Colon (tissue), 2 donors: ENCODE measurements around the gene SSR1.

Source experiments
- FAIRE-seq: peaks from 2 replicates; lab custom pipeline; 2012; peaks lifted over from hg19 to GRCh38; lab: Jason Lieb, UNC
- donor health status: control.
- donor health status: control.

The SSR1 gene

DNA sequence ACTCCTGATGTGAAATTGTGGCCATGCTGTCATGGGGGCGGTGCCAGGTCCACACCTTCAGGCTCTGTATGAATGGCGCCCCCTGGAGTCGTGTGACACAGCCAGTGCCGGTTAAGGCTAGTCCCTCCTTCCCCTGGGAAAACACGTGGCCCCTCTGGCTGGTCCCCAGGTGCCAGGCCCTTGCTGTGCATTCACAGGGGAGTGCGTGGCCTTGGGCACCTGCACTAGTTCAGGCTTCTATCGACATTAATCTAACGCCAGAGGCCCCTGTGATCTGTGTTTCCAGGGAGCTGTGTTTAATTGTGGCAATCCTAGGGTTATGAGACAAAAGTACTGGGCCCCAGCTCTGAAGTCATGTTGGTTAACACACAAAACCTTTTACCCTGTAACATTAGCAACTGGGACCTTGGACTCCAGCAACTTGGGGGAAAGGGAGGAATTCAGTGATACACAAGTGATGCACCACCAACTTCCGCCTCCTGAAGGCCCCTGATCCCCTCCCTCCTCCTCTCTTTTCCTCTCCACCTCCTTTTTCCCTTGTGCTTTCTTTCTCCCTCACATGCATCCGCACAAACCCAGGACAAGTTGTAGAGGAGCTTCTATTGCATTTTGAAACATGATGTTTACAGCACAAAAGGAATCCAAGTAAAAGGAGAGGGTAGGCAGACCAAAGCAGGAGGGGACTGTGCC lies 74.0 kb downstream of the SSR1 start:
- no peak for FAIRE-seq

DNA sequence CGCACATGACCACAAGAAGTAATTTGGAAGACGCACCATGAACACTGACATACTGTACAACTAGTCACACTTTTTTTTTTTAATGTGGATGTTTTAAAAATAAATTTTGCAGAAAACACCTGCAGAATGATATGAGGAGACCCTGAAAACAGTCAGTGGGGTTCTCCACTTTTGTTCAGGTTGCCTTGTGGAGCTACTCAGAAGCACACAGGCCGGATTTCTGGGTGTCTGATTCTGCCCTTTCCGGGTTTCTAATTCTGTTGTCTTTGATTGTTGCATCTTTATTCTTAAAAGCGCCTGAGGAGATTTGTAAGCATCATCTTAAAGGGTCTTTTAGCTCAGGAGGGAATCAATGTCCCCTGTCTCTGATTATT lies 74.5 kb downstream of the SSR1 start:
- no peak for FAIRE-seq

DNA sequence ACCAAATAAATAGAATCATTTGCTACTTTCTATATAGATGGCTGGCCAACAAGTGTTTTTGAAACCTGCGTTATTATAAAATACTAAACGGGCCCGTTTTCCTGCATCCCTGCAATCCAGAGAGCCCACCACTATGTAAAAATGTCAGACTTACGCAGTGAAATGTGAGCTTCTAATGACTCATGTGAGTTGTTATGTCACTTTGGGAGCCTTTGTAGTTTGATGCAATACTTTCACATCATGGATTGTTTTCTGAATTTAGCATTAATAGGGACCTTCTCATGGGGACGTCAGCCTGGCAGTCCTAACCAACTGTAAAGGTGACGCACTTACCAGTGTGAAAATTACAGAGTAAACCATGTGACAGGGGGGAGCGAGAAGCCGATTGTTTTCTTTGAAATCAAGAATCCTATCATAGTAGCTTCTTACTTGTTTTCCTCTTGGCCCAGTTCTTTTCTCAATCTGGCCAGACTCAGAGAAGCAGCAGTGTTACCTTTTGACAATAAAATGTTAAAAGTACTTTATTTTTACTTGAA lies 75.3 kb downstream of the SSR1 start:
- FAIRE-seq = no peak

DNA sequence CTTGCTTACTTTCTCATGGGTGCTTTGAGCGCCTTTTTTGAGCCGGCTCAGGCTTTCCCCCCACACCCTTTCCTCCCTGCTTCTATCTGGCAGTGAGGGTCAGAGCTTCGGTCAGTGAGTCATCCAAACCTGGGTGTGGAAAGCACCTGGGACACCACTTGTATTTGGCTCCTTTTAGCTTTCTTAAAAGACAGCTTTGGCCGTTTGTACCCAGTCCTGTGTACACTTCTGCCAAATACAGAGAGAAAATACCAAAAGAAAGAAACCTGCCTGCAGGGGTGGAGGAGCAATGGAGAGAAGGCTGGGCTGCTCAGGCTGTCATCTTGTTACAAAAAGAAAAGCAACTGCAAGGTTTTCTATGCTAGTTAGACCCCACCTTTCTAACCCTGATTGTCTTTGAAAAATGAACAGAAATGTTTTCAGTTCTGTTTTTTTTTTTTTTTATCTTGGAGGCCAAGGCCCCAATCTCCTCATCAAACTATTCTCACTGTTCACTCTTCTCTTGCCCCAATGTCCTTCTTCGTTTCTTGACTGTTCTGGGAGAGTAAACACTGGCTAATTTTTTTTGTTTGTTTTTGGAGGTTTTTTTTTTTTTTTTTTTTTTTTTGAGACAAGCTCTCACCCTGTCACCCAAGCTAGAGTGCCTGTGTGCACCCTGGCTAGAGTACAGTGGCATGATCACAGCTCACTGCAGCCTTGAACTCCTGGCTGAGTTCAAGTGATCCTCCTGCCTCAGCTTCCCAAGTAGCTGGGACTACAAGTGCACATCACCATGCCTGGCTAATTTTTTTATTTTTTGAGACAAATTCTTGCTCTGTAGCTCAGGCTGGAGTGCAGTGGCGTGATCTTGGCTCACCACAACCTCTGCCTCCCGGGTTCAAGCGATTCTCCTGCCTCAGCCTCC lies 76.4 kb downstream of the SSR1 start:
- FAIRE-seq = no peak

DNA sequence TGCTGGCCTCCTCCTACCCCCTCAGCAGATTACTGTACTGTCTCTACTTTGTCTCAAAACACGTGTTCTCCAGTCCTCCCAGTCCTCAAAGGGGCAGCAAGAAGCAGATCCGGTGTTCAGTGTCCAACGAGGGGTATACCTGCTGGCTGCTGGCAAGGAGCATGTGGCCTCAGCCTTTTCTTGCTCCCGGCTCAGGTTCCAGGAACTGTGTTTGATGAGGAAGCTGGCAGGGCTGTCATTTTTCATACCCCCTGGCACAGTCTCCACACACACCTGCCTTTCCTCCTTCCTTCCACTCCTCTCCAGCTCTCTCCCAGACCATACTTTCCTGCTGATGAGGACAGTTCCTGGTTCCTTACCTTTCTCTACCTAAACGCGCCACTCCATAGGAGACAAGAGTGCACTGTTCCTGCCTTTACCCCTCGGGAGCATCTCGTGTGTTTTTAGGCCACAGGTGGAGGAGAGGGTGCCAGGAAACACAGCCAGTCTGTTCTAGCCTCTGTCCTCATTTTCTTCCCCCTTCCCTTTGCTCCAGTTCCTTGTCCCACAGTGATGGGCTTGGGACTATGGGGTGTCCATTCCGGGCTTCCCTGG lies 77.2 kb downstream of the SSR1 start:
- FAIRE-seq = no peak

DNA sequence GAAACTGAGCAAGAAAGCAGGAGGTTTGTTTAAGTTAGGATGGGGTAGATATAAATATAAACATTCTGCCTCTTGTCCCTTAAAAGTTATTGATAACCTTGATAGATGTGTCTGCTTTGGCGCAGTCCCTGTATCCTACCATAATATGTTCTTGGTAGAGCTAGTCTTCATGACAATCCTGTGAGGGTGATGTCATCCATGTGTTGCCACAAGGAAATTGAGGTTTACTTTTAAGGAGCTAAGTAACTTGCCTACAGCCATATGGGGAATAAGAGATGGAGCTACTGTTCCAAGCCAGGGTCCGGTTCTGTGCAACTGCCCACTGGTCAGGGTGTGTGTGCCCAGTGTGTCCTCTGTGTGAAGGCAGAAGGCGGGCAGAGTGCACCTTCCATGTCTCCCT lies 78.5 kb downstream of the SSR1 start:
- FAIRE-seq = no peak

DNA sequence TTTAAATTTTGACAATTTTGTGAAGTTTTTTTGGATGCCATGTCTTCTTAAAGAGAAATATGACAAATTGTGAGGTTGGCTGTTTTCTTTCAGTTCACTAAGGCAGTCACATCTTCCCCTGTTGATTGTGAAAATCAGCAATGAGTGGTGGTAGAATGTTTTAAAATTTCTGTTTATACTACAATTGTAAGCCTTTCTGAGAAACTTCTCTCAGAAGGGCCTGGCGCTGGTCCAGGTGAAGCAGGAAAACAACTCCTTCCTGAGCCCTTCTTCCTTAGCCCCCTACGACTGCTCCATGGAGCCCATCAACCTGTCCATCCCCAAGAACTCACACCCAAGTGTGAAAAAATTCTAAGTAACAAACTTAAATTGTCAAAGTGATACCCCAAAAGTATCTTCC lies 80.6 kb downstream of the SSR1 start:
- no peak for FAIRE-seq

DNA sequence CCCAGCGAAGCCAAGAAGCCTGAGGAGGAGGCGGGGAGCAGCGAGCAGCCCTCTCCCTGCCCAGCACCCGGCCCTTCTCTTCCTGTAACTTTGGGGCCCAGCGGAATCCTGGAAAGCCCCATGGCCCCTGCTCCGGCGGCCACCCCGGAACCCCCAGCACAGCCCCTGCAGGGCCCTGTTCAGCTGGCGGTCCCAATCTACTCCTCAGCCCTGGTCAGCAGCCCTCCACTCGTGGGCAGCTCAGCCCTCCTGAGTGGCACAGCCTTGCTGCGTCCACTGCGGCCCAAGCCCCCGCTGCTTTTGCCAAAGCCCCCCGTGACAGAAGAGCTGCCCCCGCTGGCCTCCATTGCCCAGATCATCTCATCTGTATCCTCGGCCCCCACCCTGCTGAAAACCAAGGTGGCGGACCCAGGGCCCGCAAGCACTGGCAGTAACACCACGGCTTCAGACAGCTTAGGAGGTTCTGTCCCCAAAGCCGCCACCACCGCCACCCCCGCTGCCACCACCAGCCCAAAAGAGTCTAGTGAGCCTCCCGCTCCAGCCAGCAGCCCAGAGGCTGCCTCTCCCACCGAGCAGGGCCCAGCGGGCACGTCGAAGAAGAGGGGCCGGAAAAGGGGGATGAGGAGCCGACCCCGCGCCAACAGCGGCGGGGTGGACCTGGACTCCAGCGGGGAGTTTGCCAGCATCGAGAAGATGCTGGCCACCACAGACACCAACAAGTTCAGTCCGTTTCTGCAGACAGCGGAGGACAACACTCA lies 81.9 kb downstream of the SSR1 start:
- no peak for FAIRE-seq

DNA sequence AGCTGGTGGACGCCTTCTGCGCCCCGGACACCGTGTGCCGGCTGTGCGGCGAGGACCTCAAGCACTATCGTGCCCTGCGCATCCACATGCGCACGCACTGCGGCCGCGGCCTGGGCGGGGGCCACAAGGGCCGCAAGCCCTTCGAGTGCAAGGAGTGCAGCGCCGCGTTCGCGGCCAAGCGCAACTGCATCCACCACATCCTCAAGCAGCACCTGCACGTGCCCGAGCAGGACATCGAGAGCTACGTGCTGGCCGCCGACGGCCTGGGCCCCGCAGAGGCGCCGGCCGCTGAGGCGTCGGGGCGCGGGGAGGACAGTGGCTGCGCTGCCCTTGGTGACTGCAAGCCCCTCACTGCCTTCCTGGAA lies 82.7 kb downstream of the SSR1 start:
- no peak for FAIRE-seq

DNA sequence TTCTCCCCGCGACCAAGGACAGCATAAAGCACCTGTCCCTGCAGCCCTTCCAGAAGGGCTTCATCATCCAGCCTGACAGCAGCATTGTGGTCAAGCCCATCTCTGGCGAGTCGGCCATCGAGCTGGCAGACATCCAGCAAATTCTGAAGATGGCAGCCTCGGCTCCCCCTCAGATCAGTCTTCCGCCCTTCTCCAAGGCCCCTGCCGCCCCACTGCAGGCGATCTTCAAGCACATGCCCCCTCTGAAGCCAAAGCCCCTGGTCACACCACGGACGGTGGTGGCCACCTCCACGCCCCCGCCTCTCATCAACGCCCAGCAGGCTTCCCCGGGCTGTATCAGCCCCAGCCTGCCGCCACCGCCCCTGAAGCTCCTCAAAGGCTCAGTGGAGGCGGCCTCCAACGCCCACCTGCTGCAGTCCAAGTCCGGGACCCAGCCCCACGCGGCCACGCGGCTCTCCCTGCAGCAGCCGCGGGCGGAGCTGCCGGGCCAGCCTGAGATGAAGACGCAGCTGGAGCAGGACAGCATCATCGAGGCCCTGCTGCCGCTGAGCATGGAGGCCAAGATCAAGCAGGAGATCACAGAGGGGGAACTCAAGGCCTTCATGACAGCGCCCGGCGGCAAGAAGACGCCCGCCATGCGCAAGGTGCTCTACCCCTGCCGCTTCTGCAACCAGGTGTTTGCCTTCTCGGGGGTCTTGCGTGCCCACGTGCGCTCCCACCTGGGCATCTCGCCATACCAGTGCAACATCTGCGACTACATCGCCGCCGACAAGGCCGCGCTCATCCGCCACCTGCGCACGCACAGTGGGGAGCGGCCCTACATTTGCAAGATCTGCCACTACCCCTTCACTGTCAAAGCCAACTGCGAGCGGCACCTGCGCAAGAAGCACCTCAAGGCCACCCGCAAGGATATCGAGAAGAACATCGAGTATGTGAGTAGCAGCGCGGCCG lies 83.3 kb downstream of the SSR1 start:
- FAIRE-seq = no peak

DNA sequence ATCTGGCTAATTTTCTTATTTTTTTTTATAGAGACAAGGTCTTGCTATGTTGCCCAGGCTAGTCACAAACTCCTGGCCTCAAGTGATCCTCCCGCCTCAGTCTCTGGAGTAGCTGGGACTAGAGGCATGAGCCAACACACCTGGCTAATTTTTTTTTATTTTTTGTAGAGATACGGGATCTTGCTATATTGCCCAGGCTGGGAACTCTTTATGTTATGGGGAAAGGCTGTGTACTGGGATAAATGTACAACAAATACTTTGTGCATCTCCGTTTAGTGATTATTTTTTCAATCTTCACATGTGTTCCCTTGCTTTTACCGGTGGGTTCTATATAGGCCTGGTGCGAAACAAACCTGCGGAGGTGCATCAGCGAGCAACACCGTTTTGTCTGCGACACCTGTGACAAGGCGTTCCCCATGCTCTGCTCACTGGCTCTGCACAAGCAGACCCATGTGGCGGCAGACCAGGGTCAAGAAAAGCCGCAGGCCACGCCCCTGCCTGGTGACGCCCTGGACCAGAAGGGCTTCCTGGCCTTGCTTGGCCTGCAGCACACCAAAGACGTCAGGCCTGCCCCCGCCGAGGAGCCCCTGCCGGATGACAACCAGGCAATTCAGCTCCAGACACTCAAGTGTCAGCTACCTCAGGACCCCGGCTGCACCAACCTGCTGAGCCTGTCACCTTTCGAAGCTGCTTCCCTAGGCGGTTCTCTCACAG lies 84.2 kb downstream of the SSR1 start:
- FAIRE-seq = no peak

DNA sequence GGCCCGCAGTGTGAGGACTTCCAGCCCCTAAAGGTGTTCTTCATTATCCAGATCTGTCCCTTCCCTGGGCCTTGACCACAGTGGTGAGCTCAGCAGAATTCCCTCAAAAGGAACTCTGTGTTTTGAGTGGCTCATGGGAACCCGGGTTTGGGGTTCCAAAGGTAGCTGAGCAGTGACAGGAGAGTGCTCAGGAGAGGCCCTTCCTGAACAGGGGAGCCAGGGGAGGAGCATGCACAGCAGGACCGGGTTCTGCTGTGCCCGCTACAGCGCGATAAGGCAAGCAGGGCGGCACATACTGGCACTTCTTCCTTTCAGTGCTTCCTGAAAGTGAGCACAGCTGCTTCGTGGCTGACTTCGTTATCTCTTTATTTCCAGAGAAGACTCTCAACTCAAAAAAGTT lies 88.3 kb downstream of the SSR1 start:
- FAIRE-seq = no peak

DNA sequence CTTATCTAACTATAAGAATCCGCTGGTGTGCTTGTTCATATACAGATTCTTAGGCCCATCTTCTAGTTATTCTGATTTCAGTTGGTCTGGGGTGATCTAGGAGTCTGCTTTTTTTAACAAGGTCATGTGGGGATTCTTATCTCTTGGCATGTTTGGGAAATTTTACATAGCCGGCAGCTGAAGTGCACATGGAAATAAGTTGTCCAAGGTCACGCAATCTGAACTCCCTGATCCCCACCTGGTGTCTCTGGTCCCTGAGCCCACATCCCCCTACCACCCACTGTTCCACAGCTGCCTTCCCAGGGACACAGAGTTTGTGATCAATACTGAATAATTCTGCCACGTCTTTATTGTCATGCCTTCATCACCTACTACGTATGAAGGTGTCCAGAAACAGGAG lies 90.8 kb downstream of the SSR1 start:
- no peak for FAIRE-seq

DNA sequence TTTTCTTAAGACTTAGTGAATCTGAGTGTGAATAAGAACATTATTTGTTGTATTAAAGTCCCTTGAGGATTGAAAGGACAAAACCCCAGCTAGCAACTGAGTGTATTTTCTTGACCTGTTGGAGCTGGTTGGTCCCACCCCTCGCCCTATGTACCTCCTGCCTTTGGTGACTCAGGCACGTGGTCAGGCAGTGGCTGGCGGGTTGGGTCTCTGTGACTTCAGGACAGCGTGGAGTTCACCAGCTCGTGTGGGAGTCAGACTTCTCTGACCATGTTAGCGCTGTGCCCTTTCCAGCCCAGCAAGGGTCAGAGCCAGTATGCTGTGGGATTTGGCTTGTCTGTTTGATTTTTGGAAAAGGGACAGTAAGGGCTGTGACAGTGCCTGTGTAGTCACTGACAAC lies 93.7 kb downstream of the SSR1 start:
- no peak for FAIRE-seq

DNA sequence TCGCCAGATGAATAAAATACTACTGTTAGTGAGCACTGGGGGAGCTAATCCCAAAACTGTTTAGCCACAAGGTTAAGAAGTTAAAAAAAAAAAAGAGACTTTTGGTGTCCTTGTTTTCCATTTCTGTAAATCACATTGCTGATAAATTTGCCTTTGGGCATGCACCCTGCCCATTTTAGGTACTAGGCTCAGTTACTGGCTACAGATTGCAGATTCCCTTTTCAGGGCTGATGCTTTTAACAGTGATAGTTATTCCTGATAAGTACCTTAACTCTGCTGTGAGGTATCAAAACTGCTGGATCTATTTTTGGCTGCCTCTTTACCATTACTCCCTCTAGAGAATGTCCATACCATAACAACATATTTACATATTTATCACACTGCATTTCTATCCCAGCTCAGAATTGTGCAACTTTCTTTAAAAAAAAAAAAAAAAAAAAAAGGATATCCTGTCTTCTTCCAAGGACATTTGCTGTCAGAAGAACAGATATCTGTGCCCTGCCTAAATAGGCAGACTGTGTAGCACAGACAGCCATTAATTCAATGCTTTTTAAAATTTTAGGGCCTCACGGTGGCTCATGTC lies 94.5 kb downstream of the SSR1 start:
- no peak for FAIRE-seq
